ENCODE results near the gene TENM4. TPM values are rescaled to one million over a fixed set of nuclear protein-coding genes. Genes with fewer than 3 reads are reported as not detected.

The TENM4 gene
- polyA plus RNA-seq, 1 of the 3 experiments (the other 2 are of a cell fraction): 16.7 TPM

DNA sequence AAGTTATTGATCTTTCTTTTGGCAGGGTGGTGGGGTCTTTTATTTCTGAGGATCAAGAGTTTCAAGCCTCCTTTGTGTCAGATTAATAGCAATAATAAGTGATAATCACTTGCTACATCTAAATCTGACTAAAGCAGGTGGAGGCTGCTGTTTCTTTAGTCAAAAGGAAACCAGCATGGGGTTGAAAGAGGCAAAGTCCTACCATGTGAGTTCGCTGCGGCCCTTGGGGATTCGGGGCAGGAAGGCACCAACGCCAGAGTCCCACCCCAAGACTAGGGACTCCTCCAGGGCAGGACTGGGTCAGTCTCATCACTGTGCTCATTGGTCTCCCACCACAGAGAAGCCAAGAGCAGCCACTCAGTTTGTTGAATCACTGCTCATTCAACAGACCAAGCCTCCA lies 73.0 kb downstream of the TENM4 start:
- no peaks in the 10 kb centered on the region for H3K36me3 ChIP-seq (replicated peaks in 1 of 2; ENCODE audit: control insufficient read depth in 1 of 2, insufficient read depth in 2 of 2, low read length in 1 of 2)
- no peaks in the 10 kb centered on the region for H3K9me3 ChIP-seq
- no peak for TF ChIP-seq GABPA (IDR thresholded peaks at IDR 0.05; ENCODE audit: low read depth)
- TF ChIP-seq, protein P1, sequence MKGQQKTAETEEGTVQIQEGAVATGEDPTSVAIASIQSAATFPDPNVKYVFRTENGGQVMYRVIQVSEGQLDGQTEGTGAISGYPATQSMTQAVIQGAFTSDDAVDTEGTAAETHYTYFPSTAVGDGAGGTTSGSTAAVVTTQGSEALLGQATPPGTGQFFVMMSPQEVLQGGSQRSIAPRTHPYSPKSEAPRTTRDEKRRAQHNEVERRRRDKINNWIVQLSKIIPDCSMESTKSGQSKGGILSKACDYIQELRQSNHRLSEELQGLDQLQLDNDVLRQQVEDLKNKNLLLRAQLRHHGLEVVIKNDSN (IDR thresholded peaks at IDR 0.05; ENCODE audit: borderline replicate concordance, low read depth): no peak
- TF ChIP-seq NFIC (IDR thresholded peaks at IDR 0.05; ENCODE audit: borderline replicate concordance): no peak
- no peak for TF ChIP-seq FOXM1 (IDR thresholded peaks at IDR 0.05; ENCODE audit: low read depth)
- TF ChIP-seq TEAD4 (IDR thresholded peaks at IDR 0.05; ENCODE audit: borderline replicate concordance, insufficient read depth): no peak
- no peak for TF ChIP-seq EZH2phosphoT487 (IDR thresholded peaks at IDR 0.05; ENCODE audit: borderline replicate concordance, low read depth)
- TF ChIP-seq RXRA (IDR thresholded peaks at IDR 0.05; ENCODE audit: borderline replicate concordance, low read depth): no peak
- no peak for TF ChIP-seq RAD21 (IDR thresholded peaks at IDR 0.05; ENCODE audit: low read length)
- TF ChIP-seq, protein P2, sequence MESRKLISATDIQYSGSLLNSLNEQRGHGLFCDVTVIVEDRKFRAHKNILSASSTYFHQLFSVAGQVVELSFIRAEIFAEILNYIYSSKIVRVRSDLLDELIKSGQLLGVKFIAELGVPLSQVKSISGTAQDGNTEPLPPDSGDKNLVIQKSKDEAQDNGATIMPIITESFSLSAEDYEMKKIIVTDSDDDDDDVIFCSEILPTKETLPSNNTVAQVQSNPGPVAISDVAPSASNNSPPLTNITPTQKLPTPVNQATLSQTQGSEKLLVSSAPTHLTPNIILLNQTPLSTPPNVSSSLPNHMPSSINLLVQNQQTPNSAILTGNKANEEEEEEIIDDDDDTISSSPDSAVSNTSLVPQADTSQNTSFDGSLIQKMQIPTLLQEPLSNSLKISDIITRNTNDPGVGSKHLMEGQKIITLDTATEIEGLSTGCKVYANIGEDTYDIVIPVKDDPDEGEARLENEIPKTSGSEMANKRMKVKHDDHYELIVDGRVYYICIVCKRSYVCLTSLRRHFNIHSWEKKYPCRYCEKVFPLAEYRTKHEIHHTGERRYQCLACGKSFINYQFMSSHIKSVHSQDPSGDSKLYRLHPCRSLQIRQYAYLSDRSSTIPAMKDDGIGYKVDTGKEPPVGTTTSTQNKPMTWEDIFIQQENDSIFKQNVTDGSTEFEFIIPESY (IDR thresholded peaks at IDR 0.05; ENCODE audit: borderline replicate concordance, low read depth): no peak
- TF ChIP-seq GATA2 (CRISPR knock-in tag; IDR thresholded peaks at IDR 0.05): no peak
- no peak for TF ChIP-seq EP300 (IDR thresholded peaks at IDR 0.05; ENCODE audit: borderline replicate concordance in 1 of 2, low read depth in 1 of 2, low read length in 1 of 2)
- TF ChIP-seq, protein P3, sequence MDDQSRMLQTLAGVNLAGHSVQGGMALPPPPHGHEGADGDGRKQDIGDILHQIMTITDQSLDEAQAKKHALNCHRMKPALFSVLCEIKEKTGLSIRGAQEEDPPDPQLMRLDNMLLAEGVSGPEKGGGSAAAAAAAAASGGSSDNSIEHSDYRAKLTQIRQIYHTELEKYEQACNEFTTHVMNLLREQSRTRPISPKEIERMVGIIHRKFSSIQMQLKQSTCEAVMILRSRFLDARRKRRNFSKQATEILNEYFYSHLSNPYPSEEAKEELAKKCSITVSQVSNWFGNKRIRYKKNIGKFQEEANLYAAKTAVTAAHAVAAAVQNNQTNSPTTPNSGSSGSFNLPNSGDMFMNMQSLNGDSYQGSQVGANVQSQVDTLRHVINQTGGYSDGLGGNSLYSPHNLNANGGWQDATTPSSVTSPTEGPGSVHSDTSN (IDR thresholded peaks at IDR 0.05): no peak
- TF ChIP-seq CHD2 (IDR thresholded peaks at IDR 0.05; ENCODE audit: low read length, partially characterized antibody): no peak
- TF ChIP-seq, protein P4, sequence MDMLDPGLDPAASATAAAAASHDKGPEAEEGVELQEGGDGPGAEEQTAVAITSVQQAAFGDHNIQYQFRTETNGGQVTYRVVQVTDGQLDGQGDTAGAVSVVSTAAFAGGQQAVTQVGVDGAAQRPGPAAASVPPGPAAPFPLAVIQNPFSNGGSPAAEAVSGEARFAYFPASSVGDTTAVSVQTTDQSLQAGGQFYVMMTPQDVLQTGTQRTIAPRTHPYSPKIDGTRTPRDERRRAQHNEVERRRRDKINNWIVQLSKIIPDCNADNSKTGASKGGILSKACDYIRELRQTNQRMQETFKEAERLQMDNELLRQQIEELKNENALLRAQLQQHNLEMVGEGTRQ (IDR thresholded peaks at IDR 0.05; ENCODE audit: borderline replicate concordance, low read depth, low read length): no peak
- TF ChIP-seq YY1 (IDR thresholded peaks at IDR 0.05; ENCODE audit: low read depth): no peak
- TF ChIP-seq, protein P5, sequence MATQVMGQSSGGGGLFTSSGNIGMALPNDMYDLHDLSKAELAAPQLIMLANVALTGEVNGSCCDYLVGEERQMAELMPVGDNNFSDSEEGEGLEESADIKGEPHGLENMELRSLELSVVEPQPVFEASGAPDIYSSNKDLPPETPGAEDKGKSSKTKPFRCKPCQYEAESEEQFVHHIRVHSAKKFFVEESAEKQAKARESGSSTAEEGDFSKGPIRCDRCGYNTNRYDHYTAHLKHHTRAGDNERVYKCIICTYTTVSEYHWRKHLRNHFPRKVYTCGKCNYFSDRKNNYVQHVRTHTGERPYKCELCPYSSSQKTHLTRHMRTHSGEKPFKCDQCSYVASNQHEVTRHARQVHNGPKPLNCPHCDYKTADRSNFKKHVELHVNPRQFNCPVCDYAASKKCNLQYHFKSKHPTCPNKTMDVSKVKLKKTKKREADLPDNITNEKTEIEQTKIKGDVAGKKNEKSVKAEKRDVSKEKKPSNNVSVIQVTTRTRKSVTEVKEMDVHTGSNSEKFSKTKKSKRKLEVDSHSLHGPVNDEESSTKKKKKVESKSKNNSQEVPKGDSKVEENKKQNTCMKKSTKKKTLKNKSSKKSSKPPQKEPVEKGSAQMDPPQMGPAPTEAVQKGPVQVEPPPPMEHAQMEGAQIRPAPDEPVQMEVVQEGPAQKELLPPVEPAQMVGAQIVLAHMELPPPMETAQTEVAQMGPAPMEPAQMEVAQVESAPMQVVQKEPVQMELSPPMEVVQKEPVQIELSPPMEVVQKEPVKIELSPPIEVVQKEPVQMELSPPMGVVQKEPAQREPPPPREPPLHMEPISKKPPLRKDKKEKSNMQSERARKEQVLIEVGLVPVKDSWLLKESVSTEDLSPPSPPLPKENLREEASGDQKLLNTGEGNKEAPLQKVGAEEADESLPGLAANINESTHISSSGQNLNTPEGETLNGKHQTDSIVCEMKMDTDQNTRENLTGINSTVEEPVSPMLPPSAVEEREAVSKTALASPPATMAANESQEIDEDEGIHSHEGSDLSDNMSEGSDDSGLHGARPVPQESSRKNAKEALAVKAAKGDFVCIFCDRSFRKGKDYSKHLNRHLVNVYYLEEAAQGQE (IDR thresholded peaks at IDR 0.05; ENCODE audit: low read depth, low read length): no peak
- no peak for TF ChIP-seq TAF1 (IDR thresholded peaks at IDR 0.05; ENCODE audit: borderline replicate concordance, low read depth, low read length)
- H3K4me3 ChIP-seq (ENCODE audit: low read depth in 2 of 2, low read length in 1 of 2): no peak overlapping the region
- ChIA-PET CTCF (no interaction called here), POLR2A (no interaction called here)
- no peak overlapping the region for H3K4me2 ChIP-seq
- H3K9ac ChIP-seq: no peak overlapping the region
- DNase-seq: no peak
- 90% methylated on average over 4 of the region's 4 CpGs for WGBS (ENCODE audit: low lambda C conversion rate)
- H2AFZ ChIP-seq (ENCODE audit: low read depth): no peak overlapping the region
- H3K27me3 ChIP-seq (ENCODE audit: insufficient read depth): no peaks in the 10 kb centered on the region
- H3F3A ChIP-seq (replicated peaks; ENCODE audit: insufficient read depth): no peaks in the 10 kb centered on the region
- H4K20me1 ChIP-seq (ENCODE audit: insufficient read depth): no peaks in the 10 kb centered on the region; the same call in 1 of the 2 replicates
- H3K4me1 ChIP-seq (ENCODE audit: control insufficient read depth in 1 of 2, insufficient read depth in 2 of 2, low read depth in 1 of 2, low read length in 1 of 2): no peaks in the 10 kb centered on the region
- no peak overlapping the region for H3K27ac ChIP-seq (ENCODE audit: low read depth in 2 of 2, low read length in 1 of 2)
- no peaks in the 10 kb centered on the region for H3K9me2 ChIP-seq
- peaks cover 10% of the 10 kb centered on the region; the same call in 1 of the 2 replicates for H3K79me2 ChIP-seq (ENCODE audit: insufficient read depth)

All from SK-N-SH (cell line).